GM19351 (cell line): ENCODE results near the gene ADGRD1.
"Not testable (repeated sequence)": the region's sequence is repeated elsewhere in the genome, so short reads cannot be mapped to it uniquely, and the experiment has no call there.

Experiments
- ATAC-seq: cut with Tn5 transposase; IDR thresholded peaks from one replicate; pipeline ENCODE4 v1.9.1; 2021; ENCODE audit warnings: mild to moderate bottlenecking, moderate library complexity; ENCODE audit not compliant: unreplicated experiment

ADGRD1 gene

GRCh38 chr12:131113568-131114270 lies 160.0 kb downstream of the ADGRD1 start:
- ATAC-seq = no peak

- ATAC-seq = no peak
Measured at GRCh38 chr12:131114271-131114670, 160.6 kb downstream of the ADGRD1 start.

GRCh38 chr12:131114942-131115584 lies 161.4 kb downstream of the ADGRD1 start:
- no peak for ATAC-seq

GRCh38 chr12:131115766-131116467 lies 162.2 kb downstream of the ADGRD1 start:
- no peak for ATAC-seq

- no peak for ATAC-seq
Measured at GRCh38 chr12:131116468-131117117, 162.9 kb downstream of the ADGRD1 start.

- ATAC-seq = no peak
Measured at GRCh38 chr12:131117438-131118245, 163.9 kb downstream of the ADGRD1 start.

- ATAC-seq = no peak
Measured at GRCh38 chr12:131118371-131118770, 164.7 kb downstream of the ADGRD1 start.

GRCh38 chr12:131119345-131119744 lies 165.6 kb downstream of the ADGRD1 start:
- ATAC-seq = not testable (repeated sequence)

GRCh38 chr12:131119936-131120335 lies 166.2 kb downstream of the ADGRD1 start:
- ATAC-seq = no peak

- no peak for ATAC-seq
Measured at GRCh38 chr12:131120831-131121271, 167.1 kb downstream of the ADGRD1 start.

GRCh38 chr12:131121705-131122405 lies 168.1 kb downstream of the ADGRD1 start:
- ATAC-seq = no peak

- ATAC-seq = no peak
Measured at GRCh38 chr12:131122631-131123030, 168.9 kb downstream of the ADGRD1 start.

- ATAC-seq = no peak
Measured at GRCh38 chr12:131123817-131124216, 170.1 kb downstream of the ADGRD1 start.

GRCh38 chr12:131124487-131125280 lies 171.0 kb downstream of the ADGRD1 start:
- no peak for ATAC-seq

GRCh38 chr12:131126662-131127173 lies 173.0 kb downstream of the ADGRD1 start:
- ATAC-seq = no peak

- ATAC-seq = no peak
Measured at GRCh38 chr12:131128556-131128955, 174.8 kb downstream of the ADGRD1 start.

- not testable (repeated sequence) for ATAC-seq
Measured at GRCh38 chr12:131128966-131129619, 175.4 kb downstream of the ADGRD1 start.

- ATAC-seq = no peak
Measured at GRCh38 chr12:131129839-131130238, 176.1 kb downstream of the ADGRD1 start.
